Suprapubic skin (tissue), 4 donors: Measurements from ENCODE around the gene UBL3. TPM values are rescaled to one million over a fixed set of nuclear protein-coding genes. Genes with fewer than 3 reads are reported as not detected.

Experiments
- DNase-seq, 2 donors: peaks; one replicate each; pipeline ENCODE4 v3.0.0-alpha.2; 2019; ENCODE audit warnings: low spot score in 2 of 2
- H3K27ac ChIP-seq: fragments of 200-600 bp; sonication (generic); one replicate; pipeline ENCODE4 v1.5.1; 2019
- H3K27me3 ChIP-seq: fragments of 200-600 bp; sonication (generic); one replicate; pipeline ENCODE4 v1.5.1; 2019
- H3K36me3 ChIP-seq: fragments of 200-600 bp; sonication (generic); one replicate; pipeline ENCODE4 v1.5.1; 2019
- H3K4me1 ChIP-seq: fragments of 200-600 bp; sonication (generic); one replicate; pipeline ENCODE4 v1.5.1; 2019
- H3K4me3 ChIP-seq: fragments of 200-600 bp; sonication (generic); one replicate; pipeline ENCODE4 v1.5.1; 2019; ENCODE audit warnings: mild to moderate bottlenecking
- H3K9me3 ChIP-seq: fragments of 200-600 bp; sonication (generic); one replicate; pipeline ENCODE4 v1.5.1; 2019
- CTCF ChIP-seq, 2 donors: fragments of 200-600 bp in 1 of 2; fragments of 450-650 bp in 1 of 2; sonication (generic) in 1 of 2; IDR thresholded peaks; one replicate each; pipeline ENCODE4 v1.5.1; 2016 to 2019; ENCODE audit warnings: antibody characterized with exemption in 2 of 2, mild to moderate bottlenecking in 1 of 2, moderate library complexity in 1 of 2
- EP300 ChIP-seq: sonication (generic); formaldehyde crosslinking; IDR thresholded peaks from one replicate; pipeline ENCODE4 v1.6.1; 2017; ENCODE audit warnings: antibody characterized with exemption
- POLR2A ChIP-seq, 2 donors: fragments of 450-650 bp; IDR thresholded peaks; one replicate each; pipeline ENCODE4 v1.6.1; 2017; ENCODE audit warnings: antibody characterized with exemption in 2 of 2, mild to moderate bottlenecking in 2 of 2, moderate library complexity in 2 of 2
- POLR2AphosphoS5 ChIP-seq, 3 donors: sonication (generic); formaldehyde crosslinking; IDR thresholded peaks; one replicate each; pipeline ENCODE4 v1.6.1; 2017; ENCODE audit warnings: antibody characterized with exemption in 3 of 3
- WGBS: methylation state at CpG from one replicate; pipeline ENCODE4 v1.1.5; 2018; 5-methylcytosine and 5-hydroxymethylcytosine counted together
- total RNA-seq, 4 donors: library from RNA; depleted of rRNA; stranded (reverse); fragments of >200 nt; gene quantifications; one replicate each; pipeline ENCODE4 v1.1.0, GENCODE V29; 2016

The UBL3 gene
- total RNA-seq, 4 donors from 2014 or later: 37.7 to 66.2 (median 48.5) TPM

DNA sequence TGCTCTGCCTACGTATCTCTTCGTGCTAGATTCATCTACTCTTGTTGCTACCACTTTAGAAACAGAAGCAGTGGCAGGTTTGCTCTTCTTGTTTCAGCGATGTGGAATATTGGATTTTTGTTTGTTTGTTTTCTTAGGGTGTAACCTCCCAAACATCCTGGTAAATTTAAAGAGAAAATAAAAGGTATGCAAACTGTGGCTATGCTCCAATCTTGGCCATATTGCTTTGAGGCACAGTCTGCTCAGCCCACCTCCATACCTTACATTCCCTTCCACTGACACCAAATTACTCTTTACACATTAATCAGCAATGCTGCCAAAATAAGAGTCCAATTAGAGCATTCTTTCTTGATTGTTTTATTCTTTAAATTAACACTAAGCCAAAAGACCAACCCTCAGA lies 25.2 kb upstream of the UBL3 start:
- Histone ChIP-seq H3K4me1 (no peaks in the 10 kb centered on the region), H3K4me3 (no peak overlapping the region), H3K27me3 (peaks cover 2% of the 10 kb centered on the region), H3K9me3 (no peaks in the 10 kb centered on the region), H3K36me3 (no peaks in the 10 kb centered on the region), H3K27ac (no peak overlapping the region)
- DNase-seq: no peak
- WGBS: 65% methylated on average over 3 of the region's 3 CpGs
- TF ChIP-seq POLR2A (IDR thresholded peaks at IDR 0.05) (no peak), EP300 (no peak)

- TF ChIP-seq EP300 (no peak), POLR2A (IDR thresholded peaks at IDR 0.05) (no peak), POLR2AphosphoS5 (IDR thresholded peaks at IDR 0.05) (no peak), CTCF (IDR thresholded peaks at IDR 0.05) (no peak)
- Histone ChIP-seq H3K9me3 (no peaks in the 10 kb centered on the region), H3K4me1 (no peaks in the 10 kb centered on the region), H3K27ac (no peak overlapping the region), H3K36me3 (no peaks in the 10 kb centered on the region), H3K27me3 (no peaks in the 10 kb centered on the region), H3K4me3 (no peak overlapping the region)
- 82% methylated on average over 7 of the region's 7 CpGs for WGBS
- no peak for DNase-seq
Measured at GRCh38 chr13:29868581-29868980, 18.2 kb upstream of the UBL3 start.

- WGBS: 77% methylated on average over 6 of the region's 6 CpGs
- no peak for TF ChIP-seq CTCF (IDR thresholded peaks at IDR 0.05)
- no peak for TF ChIP-seq EP300
- no peak for TF ChIP-seq POLR2AphosphoS5 (IDR thresholded peaks at IDR 0.05)
- no peak for TF ChIP-seq POLR2A (IDR thresholded peaks at IDR 0.05)
- H3K4me3 ChIP-seq: no peak overlapping the region
- no peak overlapping the region for H3K27ac ChIP-seq
- H3K4me1 ChIP-seq: no peaks in the 10 kb centered on the region
- no peaks in the 10 kb centered on the region for H3K27me3 ChIP-seq
- H3K36me3 ChIP-seq: no peaks in the 10 kb centered on the region
- DNase-seq: no peak
- H3K9me3 ChIP-seq: no peaks in the 10 kb centered on the region
Measured at GRCh38 chr13:29865934-29866333, 15.5 kb upstream of the UBL3 start.

GRCh38 chr13:29861694-29862110 lies 11.3 kb upstream of the UBL3 start:
- Histone ChIP-seq H3K4me3 (no peak overlapping the region), H3K9me3 (no peaks in the 10 kb centered on the region), H3K4me1 (no peaks in the 10 kb centered on the region), H3K27me3 (no peaks in the 10 kb centered on the region), H3K36me3 (no peaks in the 10 kb centered on the region), H3K27ac (no peak overlapping the region)
- DNase-seq: no peak
- 95% methylated on average over 8 of the region's 8 CpGs for WGBS
- TF ChIP-seq EP300: no peak
- TF ChIP-seq POLR2AphosphoS5 (IDR thresholded peaks at IDR 0.05): no peak
- no peak for TF ChIP-seq CTCF (IDR thresholded peaks at IDR 0.05)
- no peak for TF ChIP-seq POLR2A (IDR thresholded peaks at IDR 0.05)

GRCh38 chr13:29859971-29860370 lies 9.6 kb upstream of the UBL3 start:
- TF ChIP-seq POLR2A (IDR thresholded peaks at IDR 0.05) (no peak), EP300 (no peak), POLR2AphosphoS5 (IDR thresholded peaks at IDR 0.05) (no peak), CTCF (IDR thresholded peaks at IDR 0.05) (no peak)

GRCh38 chr13:29858667-29859066 lies 8.2 kb upstream of the UBL3 start:
- no peak overlapping the region for H3K27ac ChIP-seq
- H3K4me1 ChIP-seq: no peaks in the 10 kb centered on the region
- H3K27me3 ChIP-seq: no peaks in the 10 kb centered on the region
- no peak for TF ChIP-seq EP300
- no peak for TF ChIP-seq POLR2A (IDR thresholded peaks at IDR 0.05)
- no peaks in the 10 kb centered on the region for H3K36me3 ChIP-seq
- no peaks in the 10 kb centered on the region for H3K9me3 ChIP-seq
- no peak for DNase-seq
- WGBS: 64% methylated on average over 4 of the region's 4 CpGs
- no peak overlapping the region for H3K4me3 ChIP-seq

More at GRCh38 chr13:29859971-29860370, 9.6 kb upstream of the UBL3 start:
- Histone ChIP-seq H3K27me3 (no peaks in the 10 kb centered on the region), H3K9me3 (no peaks in the 10 kb centered on the region), H3K4me3 (no peak overlapping the region), H3K27ac (no peak overlapping the region), H3K36me3 (no peaks in the 10 kb centered on the region), H3K4me1 (no peaks in the 10 kb centered on the region)
- no peak for DNase-seq
- 82% methylated on average over 4 of the region's 4 CpGs for WGBS
